ENCODE measurements around the gene EIF4EBP3.

Gene EIF4EBP3

GRCh38 chr5:140557136-140557805, 9.8 kb downstream of the EIF4EBP3 start, which contains the start of gene SRA1:
SRA1 (minus strand) TSS chr5:140557473; CDS start chr5:140557452, 21 bp downstream.
- DNase-seq: peak; percentile 89 to 95

- no peak for DNase-seq
These were observed 10.5 kb downstream of the EIF4EBP3 start for GRCh38 chr5:140557965-140558364.

- no peak for DNase-seq
These were observed 11.1 kb downstream of the EIF4EBP3 start for GRCh38 chr5:140558542-140558941.

GRCh38 chr5:140560227-140560626, 12.8 kb downstream of the EIF4EBP3 start:
- no peak for DNase-seq

- DNase-seq: no peak
These were observed 14.5 kb downstream of the EIF4EBP3 start for GRCh38 chr5:140561753-140562523.

- no peak for DNase-seq
These were observed 16.1 kb downstream of the EIF4EBP3 start for GRCh38 chr5:140563596-140563995.

GRCh38 chr5:140564196-140565023, 16.9 kb downstream of the EIF4EBP3 start, which contains the start of the genes APBB3 and SLC35A4:
APBB3 (minus strand) TSS chr5:140564598; CDS start chr5:140564245, 353 bp downstream.
SLC35A4 (plus strand) TSS chr5:140564828; CDS start chr5:140567170, 2,342 bp downstream.
- DNase-seq: peak; percentile 97 to 98

- no peak for DNase-seq
These were observed 17.7 kb downstream of the EIF4EBP3 start for GRCh38 chr5:140565024-140565779.

GRCh38 chr5:140565780-140566095, 18.3 kb downstream of the EIF4EBP3 start:
- DNase-seq: no peak

- DNase-seq: no peak
These were observed 19.2 kb downstream of the EIF4EBP3 start for GRCh38 chr5:140566665-140567064.

GRCh38 chr5:140567136-140567818, 19.8 kb downstream of the EIF4EBP3 start:
- no peak for DNase-seq

- DNase-seq: no peak
These were observed 20.4 kb downstream of the EIF4EBP3 start for GRCh38 chr5:140567871-140568270.

GRCh38 chr5:140568443-140569063, 21.1 kb downstream of the EIF4EBP3 start:
- DNase-seq: no peak

- peak; percentile 50 to 72 for DNase-seq
These were observed 21.7 kb downstream of the EIF4EBP3 start for GRCh38 chr5:140569197-140569596.

- DNase-seq: no peak
These were observed 22.6 kb downstream of the EIF4EBP3 start for GRCh38 chr5:140570058-140570457.

- DNase-seq: no peak
These were observed 23.0 kb downstream of the EIF4EBP3 start for GRCh38 chr5:140570488-140570887.

- no peak for DNase-seq
These were observed 23.6 kb downstream of the EIF4EBP3 start for GRCh38 chr5:140571105-140571504.

- DNase-seq: no peak
These were observed 26.2 kb downstream of the EIF4EBP3 start for GRCh38 chr5:140573683-140574082.

- DNase-seq: peak; percentile 39 to 64
These were observed 26.7 kb downstream of the EIF4EBP3 start for GRCh38 chr5:140574165-140574564.

GRCh38 chr5:140575309-140575708, 27.8 kb downstream of the EIF4EBP3 start:
- DNase-seq: peak; percentile 82 to 89

- DNase-seq: peak in 1 of 2 donors; percentile 28
These were observed 29.3 kb downstream of the EIF4EBP3 start for GRCh38 chr5:140576776-140577201.
